ENCODE data around the gene SGCA. TPM values are rescaled to one million over a fixed set of nuclear protein-coding genes. Genes with fewer than 3 reads are reported as not detected.

The SGCA gene
- total and polyA plus RNA-seq, 10 of the 15 experiments (the other 5 are each of a cell fraction or from before 2014, with no cell fraction given): 0.13 to 2.2 (median 0.50) TPM; not detected in 2

GRCh38 chr17:50173335-50173941 is 7.6 kb downstream of the SGCA start (continued):
- no peak for TF ChIP-seq REST (IDR thresholded peaks at IDR 0.05; ENCODE audit: low read depth, low read length)

- WGBS (ENCODE audit: insufficient coverage, insufficient replicate concordance, low lambda C conversion rate, missing lambda C conversion rate): 64% methylated on average over 6 of the region's 6 CpGs
- DNase-seq (ENCODE audit: low read depth, low spot score): no peak
These were observed 8.6 kb downstream of the SGCA start for GRCh38 chr17:50174444-50174843.

More at GRCh38 chr17:50174444-50174843, 8.6 kb downstream of the SGCA start:
- intact Hi-C loops (cut with micrococcal nuclease; ENCODE audit: unreplicated experiment) (no loop called here), in situ Hi-C loops (cut with MboI) (no loop called here)
- H2AFZ ChIP-seq (ENCODE audit: control insufficient read depth, low read depth, low read length): no peak overlapping the region
- BruUV-seq (replicated peaks): no TSS peak
- H3K79me2 ChIP-seq (ENCODE audit: control insufficient read depth, insufficient read depth, low read length): no peaks in the 10 kb centered on the region
- no peaks in the 10 kb centered on the region for H3K27me3 ChIP-seq (replicated peaks in 1 of 2; ENCODE audit: control insufficient read depth in 2 of 2, insufficient read depth in 2 of 2, low read length in 1 of 2)
- H3K9me3 ChIP-seq (replicated peaks; ENCODE audit: control insufficient read depth, insufficient read depth, low read length): no peaks in the 10 kb centered on the region
- no peak overlapping the region for H3K9ac ChIP-seq (ENCODE audit: control insufficient read depth, insufficient read depth, low read length)
- ChIA-PET SMC1A (ENCODE audit: uncharacterized antibody, unreplicated experiment) (interaction anchor here (0.9 to 2.1 kb wide), 2 partner anchors 13 to 41 kb away, joined by 3 to 5 read pairs; no protein-coding TSS in a partner anchor), CTCF (interaction anchor here (1.3 to 17.0 kb wide), 4 partner anchors 13 to 100 kb away, joined by 3 to 514 read pairs (median 12); partner anchors contain the start of gene TMEM92), POLR2A (interaction anchor here (1.5 kb wide), 1 partner anchor 18 kb away, joined by 4 read pairs; no protein-coding TSS in a partner anchor), RAD21 (ENCODE audit: unreplicated experiment) (interaction anchor here (1.0 to 1.9 kb wide), 2 partner anchors 22 to 26 kb away, joined by 4 to 8 read pairs; no protein-coding TSS in a partner anchor)
- H3K4me3 ChIP-seq: no peak overlapping the region
- H3K4me2 ChIP-seq (ENCODE audit: control insufficient read depth, insufficient read depth): no peak overlapping the region
- H3K27ac ChIP-seq (ENCODE audit: control insufficient read depth, insufficient read depth): no peak overlapping the region
- FAIRE-seq (peak; percentile 38), ATAC-seq (no peak)
- no peaks in the 10 kb centered on the region for H3K36me3 ChIP-seq (ENCODE audit: control insufficient read depth in 2 of 2, insufficient read depth in 2 of 2, low read length in 1 of 2)
- TF ChIP-seq RELA (IDR thresholded peaks at IDR 0.05; ENCODE audit: borderline replicate concordance, partially characterized antibody) (no peak), E2F4 (IDR thresholded peaks at IDR 0.05; ENCODE audit: low read depth, low read length) (no peak), SREBF1 (IDR thresholded peaks at IDR 0.05; ENCODE audit: low read length) (no peak), ZSCAN29 (IDR thresholded peaks at IDR 0.05) (no peak), ZNF274 (IDR thresholded peaks at IDR 0.05; ENCODE audit: insufficient read depth, insufficient read length) (no peak), RB1 (IDR thresholded peaks at IDR 0.05; ENCODE audit: borderline replicate concordance) (no peak), ESRRA (IDR thresholded peaks at IDR 0.05; ENCODE audit: low read length) (no peak), E2F8 (IDR thresholded peaks at IDR 0.05; ENCODE audit: low read depth, partially characterized antibody) (no peak)
- peaks cover 18% of the 10 kb centered on the region for H3K4me1 ChIP-seq (ENCODE audit: control insufficient read depth, insufficient read depth, low read length)
- no peaks in the 10 kb centered on the region for H4K20me1 ChIP-seq (ENCODE audit: control insufficient read depth, insufficient read depth)

Measured in GM12878 (cell line).